CD4-positive, alpha-beta memory T cell (primary cell): Measurements from ENCODE around the gene RNF220. TPM values are rescaled to one million over a fixed set of nuclear protein-coding genes. Genes with fewer than 3 reads are reported as not detected.

Experiments
- CTCF ChIA-PET: fragments of 350-600 bp; sonication (Branson Sonifier 250); formaldehyde crosslinking; loops from one replicate; lab custom pipeline; 2021; ENCODE audit warnings: inconsistent platforms; ENCODE audit not compliant: partially characterized antibody; lab: Charles Lee
- POLR2A ChIA-PET: fragments of 350-600 bp; sonication (Branson Sonifier 250); formaldehyde crosslinking; loops from one replicate; lab custom pipeline; 2021; ENCODE audit not compliant: partially characterized antibody; lab: Charles Lee
- DNase-seq, 5 donors: peaks; one replicate each; pipeline versions ENCODE4 v3.0.0 to v3.0.0-alpha.2; 2020 to 2022; ENCODE audit warnings: mixed read lengths in 1 of 5
- H3K27ac ChIP-seq: one replicate; pipeline ENCODE4 v1.7.0; 2013; ENCODE audit warnings: low read depth, low read length
- H3K27me3 ChIP-seq: 2 replicates; pipeline ENCODE4 v1.7.0; 2013; ENCODE audit warnings: mild to moderate bottlenecking, low read length, moderate library complexity; ENCODE audit not compliant: insufficient read depth
- H3K36me3 ChIP-seq: 2 replicates; pipeline ENCODE4 v1.7.0; 2013; ENCODE audit warnings: mild to moderate bottlenecking, low read length, moderate library complexity; ENCODE audit not compliant: insufficient read depth
- H3K4me1 ChIP-seq: 2 replicates; pipeline ENCODE4 v1.7.0; 2013; ENCODE audit warnings: mild to moderate bottlenecking, low read length, moderate library complexity; ENCODE audit not compliant: insufficient read depth
- H3K4me3 ChIP-seq, 2 donors: one replicate each; pipeline ENCODE4 v1.7.0; 2013; ENCODE audit warnings: low read length in 2 of 2, mild to moderate bottlenecking in 1 of 2
- H3K9me3 ChIP-seq, 2 donors: one replicate each; pipeline ENCODE4 v1.7.0; 2013; ENCODE audit warnings: low read length in 2 of 2, control low read depth in 1 of 2; ENCODE audit not compliant: control insufficient read depth in 1 of 2
- H3K27ac Mint-ChIP-seq, 7 donors: one replicate each; pipeline ENCODE4 v1.8.0; 2020 to 2021; ENCODE audit warnings: mixed read lengths in 7 of 7, mild to moderate bottlenecking in 6 of 7, inconsistent platforms in 3 of 7, moderate library complexity in 3 of 7
- H3K27me3 Mint-ChIP-seq, 2 donors: one replicate each; pipeline ENCODE4 v1.8.0; 2020 to 2021; ENCODE audit warnings: mixed read lengths in 2 of 2
- H3K36me3 Mint-ChIP-seq, 2 donors: one replicate each; pipeline ENCODE4 v1.8.0; 2020 to 2021; ENCODE audit warnings: mixed read lengths in 2 of 2, inconsistent platforms in 1 of 2, mild to moderate bottlenecking in 1 of 2
- H3K4me1 Mint-ChIP-seq, 4 donors: one replicate each; pipeline ENCODE4 v1.8.0; 2020 to 2021; ENCODE audit warnings: mixed read lengths in 4 of 4, mild to moderate bottlenecking in 1 of 4
- H3K4me3 Mint-ChIP-seq, 8 donors: one replicate each; pipeline ENCODE4 v1.8.0; 2020 to 2021; ENCODE audit warnings: mixed read lengths in 8 of 8, mild to moderate bottlenecking in 7 of 8, moderate library complexity in 6 of 8, inconsistent platforms in 3 of 8
- H3K9me3 Mint-ChIP-seq, 8 donors: one replicate each; pipeline ENCODE4 v1.8.0; 2020 to 2021; ENCODE audit warnings: mixed read lengths in 8 of 8, mild to moderate bottlenecking in 5 of 8, inconsistent platforms in 3 of 8, moderate library complexity in 1 of 8
- intact Hi-C: fragments of 100-400 bp; cut with micrococcal nuclease; formaldehyde crosslinking; loops from one replicate; pipeline ENCODE4 v1.15.1; 2023
- polyA plus RNA-seq, 2 donors: library from polyadenylated mRNA; unstranded; fragments of 300-500 nt; fragmentation: Illumina TruSeq; gene quantifications; one replicate each; pipeline ENCODE4 v1.2.3, GENCODE V29; 2021
- total RNA-seq, 2 experiments: library from RNA; stranded (reverse); gene quantifications; one replicate each; pipeline ENCODE4 v1.2.3, GENCODE V29; 2021

The RNF220 gene
- total and polyA plus RNA-seq, 4 experiments from 2014 or later = 74.7 to 125 (median 111) TPM

- peaks cover 9 to 26% (median 19%) of the 10 kb centered on the region in 4 donors for H3K4me1 Mint-ChIP-seq
- no peaks in the 10 kb centered on the region for H3K27me3 Mint-ChIP-seq
- H3K4me3 Mint-ChIP-seq = no peak overlapping the region
- Histone ChIP-seq H3K9me3 (no peaks in the 10 kb centered on the region), H3K4me3 (no peak overlapping the region), H3K36me3 (no peaks in the 10 kb centered on the region), H3K27me3 (no peaks in the 10 kb centered on the region), H3K27ac (no peak overlapping the region), H3K4me1 (peaks cover 25% of the 10 kb centered on the region)
- no peak overlapping the region for H3K27ac Mint-ChIP-seq
- no peaks in the 10 kb centered on the region for H3K9me3 Mint-ChIP-seq
- peak in 2 of 5 donors; percentile 15 to 23 for DNase-seq
- POLR2A ChIA-PET = interaction anchor here (1.6 kb wide), 1 partner anchor 98 kb away, joined by 5 read pairs; the partner anchor contains the start of gene RPS8
- CTCF ChIA-PET = interaction anchor here (1.9 to 3.5 kb wide), 3 partner anchors 12 to 26 kb away, joined by 5 to 16 read pairs (median 7); no protein-coding TSS in a partner anchor
- intact Hi-C loops = no loop called here
- H3K36me3 Mint-ChIP-seq = peaks cover 2 to 3% of the 10 kb centered on the region in 2 donors
Observed at GRCh38 chr1:44677201-44677766, 272.2 kb downstream of the RNF220 start.

GRCh38 chr1:44678120-44678519 is 273.1 kb downstream of the RNF220 start:
- H3K9me3 ChIP-seq = no peaks in the 10 kb centered on the region
- H3K36me3 ChIP-seq = no peaks in the 10 kb centered on the region
- peaks cover 8 to 21% (median 15%) of the 10 kb centered on the region in 4 donors for H3K4me1 Mint-ChIP-seq
- DNase-seq = no peak
- CTCF ChIA-PET = interaction anchor here (1.9 to 2.1 kb wide), 2 partner anchors 25 to 26 kb away, joined by 5 to 7 read pairs; no protein-coding TSS in a partner anchor
- H3K27ac Mint-ChIP-seq = no peak overlapping the region
- H3K27ac ChIP-seq = no peak overlapping the region
- H3K4me3 Mint-ChIP-seq = no peak overlapping the region
- H3K27me3 ChIP-seq = no peaks in the 10 kb centered on the region
- intact Hi-C loops = no loop called here
- POLR2A ChIA-PET = no interaction called here
- no peaks in the 10 kb centered on the region for H3K9me3 Mint-ChIP-seq
- no peaks in the 10 kb centered on the region for H3K27me3 Mint-ChIP-seq
- peaks cover 2 to 3% of the 10 kb centered on the region in 2 donors for H3K36me3 Mint-ChIP-seq
- H3K4me3 ChIP-seq = no peak overlapping the region
- H3K4me1 ChIP-seq = peaks cover 18% of the 10 kb centered on the region

- Histone ChIP-seq H3K27ac (no peak overlapping the region), H3K4me3 (no peak overlapping the region), H3K4me1 (peaks cover 13% of the 10 kb centered on the region), H3K27me3 (no peaks in the 10 kb centered on the region), H3K9me3 (no peaks in the 10 kb centered on the region), H3K36me3 (no peaks in the 10 kb centered on the region)
- Mint-ChIP-seq H3K36me3 (peaks cover 2 to 3% of the 10 kb centered on the region in 2 donors), H3K4me1 (peaks cover 3 to 16% (median 10%) of the 10 kb centered on the region in 4 donors), H3K9me3 (no peaks in the 10 kb centered on the region), H3K27ac (no peak overlapping the region), H3K27me3 (no peaks in the 10 kb centered on the region), H3K4me3 (no peak overlapping the region)
- intact Hi-C loops = no loop called here
- POLR2A ChIA-PET = no interaction called here
- no peak for DNase-seq
- CTCF ChIA-PET = interaction anchor here (2.1 kb wide), 1 partner anchor 25 kb away, joined by 5 read pairs; no protein-coding TSS in a partner anchor
Observed at GRCh38 chr1:44678626-44679025, 273.6 kb downstream of the RNF220 start.

GRCh38 chr1:44679468-44679867 is 274.4 kb downstream of the RNF220 start:
- no peaks in the 10 kb centered on the region for H3K27me3 ChIP-seq
- H3K27ac Mint-ChIP-seq = no peak overlapping the region
- DNase-seq = no peak
- H3K27me3 Mint-ChIP-seq = no peaks in the 10 kb centered on the region
- peaks cover 3 to 8% (median 7%) of the 10 kb centered on the region in 4 donors for H3K4me1 Mint-ChIP-seq
- peaks cover 11% of the 10 kb centered on the region for H3K4me1 ChIP-seq
- no peaks in the 10 kb centered on the region for H3K9me3 Mint-ChIP-seq
- H3K36me3 Mint-ChIP-seq = peaks cover 1 to 2% of the 10 kb centered on the region in 2 donors
- H3K4me3 ChIP-seq = no peak overlapping the region
- no peak overlapping the region for H3K27ac ChIP-seq
- ChIA-PET CTCF (no interaction called here), POLR2A (interaction anchor here (0.8 kb wide), 1 partner anchor 17 kb away, joined by 3 read pairs; no protein-coding TSS in a partner anchor)
- H3K36me3 ChIP-seq = no peaks in the 10 kb centered on the region
- no peaks in the 10 kb centered on the region for H3K9me3 ChIP-seq
- no peak overlapping the region for H3K4me3 Mint-ChIP-seq
- intact Hi-C loops = no loop called here

- Histone ChIP-seq H3K4me3 (no peak overlapping the region), H3K27ac (no peak overlapping the region), H3K36me3 (no peaks in the 10 kb centered on the region), H3K9me3 (no peaks in the 10 kb centered on the region), H3K27me3 (no peaks in the 10 kb centered on the region), H3K4me1 (no peaks in the 10 kb centered on the region)
- H3K4me1 Mint-ChIP-seq = no peaks in the 10 kb centered on the region
- peak overlapping the region in 2 of 7 donors; percentile 44 to 74 for H3K27ac Mint-ChIP-seq
- POLR2A ChIA-PET = no interaction called here
- DNase-seq = no peak
- no peaks in the 10 kb centered on the region for H3K27me3 Mint-ChIP-seq
- no peak overlapping the region for H3K4me3 Mint-ChIP-seq
- CTCF ChIA-PET = no interaction called here
- H3K9me3 Mint-ChIP-seq = no peaks in the 10 kb centered on the region
- peaks cover 0 to 2% of the 10 kb centered on the region in 2 donors for H3K36me3 Mint-ChIP-seq
- intact Hi-C loops = no loop called here
Observed at GRCh38 chr1:44681905-44682882, 277.1 kb downstream of the RNF220 start.

GRCh38 chr1:44682883-44683265 is 277.8 kb downstream of the RNF220 start:
- H3K4me1 ChIP-seq = no peaks in the 10 kb centered on the region
- POLR2A ChIA-PET = no interaction called here
- intact Hi-C loops = no loop called here
- H3K4me1 Mint-ChIP-seq = no peaks in the 10 kb centered on the region
- no peaks in the 10 kb centered on the region for H3K27me3 ChIP-seq
- H3K27me3 Mint-ChIP-seq = no peaks in the 10 kb centered on the region
- CTCF ChIA-PET = no interaction called here
- no peaks in the 10 kb centered on the region for H3K9me3 Mint-ChIP-seq
- H3K9me3 ChIP-seq = no peaks in the 10 kb centered on the region
- H3K4me3 Mint-ChIP-seq = no peak overlapping the region
- H3K36me3 ChIP-seq = no peaks in the 10 kb centered on the region
- no peak overlapping the region for H3K27ac ChIP-seq
- DNase-seq = no peak
- H3K36me3 Mint-ChIP-seq = peaks cover 0 to 2% of the 10 kb centered on the region in 2 donors
- H3K27ac Mint-ChIP-seq = peak overlapping the region in 1 of 7 donors; percentile 26
- H3K4me3 ChIP-seq = no peak overlapping the region

- Histone ChIP-seq H3K27ac (no peak overlapping the region), H3K27me3 (no peaks in the 10 kb centered on the region), H3K4me3 (no peak overlapping the region), H3K9me3 (no peaks in the 10 kb centered on the region), H3K36me3 (no peaks in the 10 kb centered on the region), H3K4me1 (no peaks in the 10 kb centered on the region)
- Mint-ChIP-seq H3K9me3 (no peaks in the 10 kb centered on the region), H3K4me3 (no peak overlapping the region), H3K27ac (no peak overlapping the region), H3K27me3 (no peaks in the 10 kb centered on the region), H3K36me3 (peaks cover 0 to 2% of the 10 kb centered on the region in 2 donors), H3K4me1 (no peaks in the 10 kb centered on the region)
- no peak for DNase-seq
- ChIA-PET POLR2A (interaction anchor here (1.4 kb wide), 1 partner anchor 11 kb away, joined by 3 read pairs; no protein-coding TSS in a partner anchor), CTCF (interaction anchor here (0.9 to 1.3 kb wide), 4 partner anchors 10 to 32 kb away, joined by 3 read pairs; partner anchors contain the start of genes ARMH1 and TMEM53)
- intact Hi-C loops = no loop called here
Observed at GRCh38 chr1:44684525-44684924, 279.5 kb downstream of the RNF220 start.
